Activated naive CD8-positive, alpha-beta T cell treated with anti-CD3 and anti-CD28 coated beads, Interleukin-2, amount 50 U/mL, for 16 hours (primary cell): ENCODE measurements around the gene TSHZ2.

Experiments
- DNase-seq: peaks from one replicate; pipeline ENCODE4 v3.0.0-alpha.2; 2020; ENCODE audit warnings: low read depth, low spot score

TSHZ2 gene

GRCh38 chr20:53129563-53129962, 157.4 kb downstream of the TSHZ2 start:
- no peak for DNase-seq

- no peak for DNase-seq
These were observed 158.6 kb downstream of the TSHZ2 start for GRCh38 chr20:53130795-53131194.

- DNase-seq = no peak
These were observed 161.0 kb downstream of the TSHZ2 start for GRCh38 chr20:53133125-53133524.

GRCh38 chr20:53133628-53134027, 161.5 kb downstream of the TSHZ2 start:
- no peak for DNase-seq

- no peak for DNase-seq
These were observed 164.3 kb downstream of the TSHZ2 start for GRCh38 chr20:53136473-53136872.

- no peak for DNase-seq
These were observed 166.5 kb downstream of the TSHZ2 start for GRCh38 chr20:53138454-53139262.

- no peak for DNase-seq
These were observed 169.3 kb downstream of the TSHZ2 start for GRCh38 chr20:53141201-53142050.

GRCh38 chr20:53142225-53143127, 170.3 kb downstream of the TSHZ2 start:
- DNase-seq = no peak

- DNase-seq = no peak
These were observed 174.2 kb downstream of the TSHZ2 start for GRCh38 chr20:53146201-53146891.

GRCh38 chr20:53148771-53149147, 176.6 kb downstream of the TSHZ2 start:
- DNase-seq = no peak

GRCh38 chr20:53149148-53149889, 177.2 kb downstream of the TSHZ2 start:
- DNase-seq = no peak

- DNase-seq = no peak
These were observed 177.7 kb downstream of the TSHZ2 start for GRCh38 chr20:53149890-53150205.

- DNase-seq = no peak
These were observed 178.4 kb downstream of the TSHZ2 start for GRCh38 chr20:53150532-53150931.

- no peak for DNase-seq
These were observed 180.1 kb downstream of the TSHZ2 start for GRCh38 chr20:53152228-53152627.

- DNase-seq = no peak
These were observed 182.4 kb downstream of the TSHZ2 start for GRCh38 chr20:53154540-53154939.

- no peak for DNase-seq
These were observed 185.6 kb downstream of the TSHZ2 start for GRCh38 chr20:53157443-53158408.

GRCh38 chr20:53159160-53159559, 187.0 kb downstream of the TSHZ2 start:
- no peak for DNase-seq

GRCh38 chr20:53161073-53161472, 188.9 kb downstream of the TSHZ2 start:
- no peak for DNase-seq

GRCh38 chr20:53161473-53161872, 189.3 kb downstream of the TSHZ2 start:
- DNase-seq = no peak
